ENCODE measurements around the gene ZNF248.

- no peak for TF ChIP-seq EZH2 (IDR thresholded peaks at IDR 0.05; ENCODE audit: insufficient read depth, poor library complexity, severe bottlenecking)
- no peak for TF ChIP-seq EZH2phosphoT487 (IDR thresholded peaks at IDR 0.05; ENCODE audit: insufficient read depth, low read depth)
Observed at GRCh38 chr10:37747081-37747480, 110.3 kb downstream of the ZNF248 start.
